ENCODE measurements around the gene APOLD1.

GRCh38 chr12:12796928-12797793 lies 11.7 kb downstream of the APOLD1 start:
- TF ChIP-seq, protein P1, sequence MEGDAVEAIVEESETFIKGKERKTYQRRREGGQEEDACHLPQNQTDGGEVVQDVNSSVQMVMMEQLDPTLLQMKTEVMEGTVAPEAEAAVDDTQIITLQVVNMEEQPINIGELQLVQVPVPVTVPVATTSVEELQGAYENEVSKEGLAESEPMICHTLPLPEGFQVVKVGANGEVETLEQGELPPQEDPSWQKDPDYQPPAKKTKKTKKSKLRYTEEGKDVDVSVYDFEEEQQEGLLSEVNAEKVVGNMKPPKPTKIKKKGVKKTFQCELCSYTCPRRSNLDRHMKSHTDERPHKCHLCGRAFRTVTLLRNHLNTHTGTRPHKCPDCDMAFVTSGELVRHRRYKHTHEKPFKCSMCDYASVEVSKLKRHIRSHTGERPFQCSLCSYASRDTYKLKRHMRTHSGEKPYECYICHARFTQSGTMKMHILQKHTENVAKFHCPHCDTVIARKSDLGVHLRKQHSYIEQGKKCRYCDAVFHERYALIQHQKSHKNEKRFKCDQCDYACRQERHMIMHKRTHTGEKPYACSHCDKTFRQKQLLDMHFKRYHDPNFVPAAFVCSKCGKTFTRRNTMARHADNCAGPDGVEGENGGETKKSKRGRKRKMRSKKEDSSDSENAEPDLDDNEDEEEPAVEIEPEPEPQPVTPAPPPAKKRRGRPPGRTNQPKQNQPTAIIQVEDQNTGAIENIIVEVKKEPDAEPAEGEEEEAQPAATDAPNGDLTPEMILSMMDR (IDR thresholded peaks at IDR 0.05; ENCODE audit: low read depth, low read length, missing input control): no peak
- TF ChIP-seq TAF1 (conservative IDR thresholded peaks at IDR 0.05): no peak

All from liver (tissue), 3 donors.